ENCODE data around the gene EGR1. TPM values are rescaled to one million over a fixed set of nuclear protein-coding genes. Genes with fewer than 3 reads are reported as not detected.

Gene EGR1
- total and polyA plus RNA-seq, 2 of the 4 experiments (the other 2 are of a cell fraction), result 2.9 to 104 TPM

GRCh38 chr5:138452720-138453119 lies 12.6 kb upstream of the EGR1 start:
- no peak overlapping the region for H3K18ac ChIP-seq (ENCODE audit: low read depth, low read length)
- in situ Hi-C loops (cut with MboI; ENCODE audit: low sequenced_read_pairs) (no loop called here), dilution Hi-C loops (cut with HindIII; ENCODE audit: low sequenced_read_pairs, unreplicated experiment) (no loop called here), intact Hi-C loops (cut with micrococcal nuclease) (no loop called here)
- ChIA-PET CTCF (no interaction called here), POLR2A (ENCODE audit: unreplicated experiment) (no interaction called here)
- H2AFZ ChIP-seq (replicated peaks; ENCODE audit: low read length, poor library complexity), result no peak overlapping the region
- 100% methylated on average over 2 of the region's 6 CpGs; no CpG with 5 or more reads in 1 of the 2 experiments for WGBS, 2 experiments (ENCODE audit: extremely low coverage in 2 of 2, insufficient read length in 1 of 2)
- no peak overlapping the region for H4K91ac ChIP-seq (ENCODE audit: insufficient read depth, low read depth, low read length)
- no peak overlapping the region for H3K27ac ChIP-seq (ENCODE audit: insufficient read depth, low read length)
- H3K23ac ChIP-seq (ENCODE audit: low read depth, low read length), result no peak overlapping the region
- H3K4me3 ChIP-seq (ENCODE audit: insufficient read depth, low read depth, low read length), result no peak overlapping the region
- no peak overlapping the region for H4K5ac ChIP-seq (ENCODE audit: low read depth, low read length)
- no peaks in the 10 kb centered on the region for H3K36me3 ChIP-seq (ENCODE audit: control insufficient read depth, insufficient read depth, low read length)
- no TSS peak for BruUV-seq (replicated peaks)
- no peaks in the 10 kb centered on the region for H3K9me3 ChIP-seq (ENCODE audit: control insufficient read depth, insufficient read depth, low read length)
- H3K79me1 ChIP-seq (ENCODE audit: low read depth in 1 of 2, low read length in 2 of 2), result no peaks in the 10 kb centered on the region
- no peak overlapping the region for H2AK9ac ChIP-seq (replicated peaks; ENCODE audit: low read depth, low read length, poor library complexity)
- H3K9ac ChIP-seq (ENCODE audit: low read depth, low read length), result no peak overlapping the region
- H4K8ac ChIP-seq (ENCODE audit: low read depth in 2 of 2, low read length in 2 of 2), result no peak overlapping the region
- no peaks in the 10 kb centered on the region; the same call in 1 of the 2 replicates for H3K4me1 ChIP-seq (ENCODE audit: control insufficient read depth, insufficient read depth, low read length)
- H3K4ac ChIP-seq (ENCODE audit: low read depth, low read length), result no peak overlapping the region
- H2BK5ac ChIP-seq (ENCODE audit: low read depth, low read length, poor library complexity, severe bottlenecking), result no peak overlapping the region
- DNase-seq, result no peak
- no peak overlapping the region for H2BK15ac ChIP-seq (ENCODE audit: low read depth, low read length)
- H3K27me3 ChIP-seq (ENCODE audit: control insufficient read depth, insufficient read depth, low read length), result peaks cover 10% of the 10 kb centered on the region
- H2BK120ac ChIP-seq (ENCODE audit: low read depth, low read length), result no peak overlapping the region
- H4K20me1 ChIP-seq (ENCODE audit: insufficient read depth, low read length), result no peaks in the 10 kb centered on the region
- no peaks in the 10 kb centered on the region for H3K9me1 ChIP-seq (ENCODE audit: insufficient read depth, low read length)
- no peak overlapping the region for H3K4me2 ChIP-seq (ENCODE audit: low read depth, low read length)
- H2BK20ac ChIP-seq (ENCODE audit: low read depth, low read length), result no peak overlapping the region
- no peak for TF ChIP-seq RCOR1 (IDR thresholded peaks at IDR 0.05; ENCODE audit: insufficient replicate concordance, low read length)
- H3K56ac ChIP-seq (ENCODE audit: extremely low read depth, insufficient read depth, low read length), result no peak overlapping the region
- no peak for ATAC-seq (ENCODE audit: low read depth)
- no peak overlapping the region for H3K14ac ChIP-seq (replicated peaks; ENCODE audit: low read depth, low read length)
- H2AK5ac ChIP-seq (ENCODE audit: low read depth, low read length), result no peak overlapping the region

Data from IMR-90 (cell line).